K562 (cell line): ENCODE data around the gene USP50. TPM values are rescaled to one million over a fixed set of nuclear protein-coding genes. Genes with fewer than 3 reads are reported as not detected.

Experiments
- ATAC-seq: fragments of 200-7000 bp; cut with Tn5 transposase; 3 replicates; pipeline ENCODE4 v1.9.1; 2020; ENCODE audit warnings: moderate library complexity
- BruUV-seq: library from RNA; stranded (reverse); fragments of 400-500 nt; replicated peaks from 2 replicates; lab custom pipeline; 2021; lab: Mats Ljungman, UMichigan
- CTCF ChIA-PET: fragments of 300-600 bp; formaldehyde crosslinking; extraction: SDS; loops from one replicate; lab custom pipeline; 2021; ENCODE audit warnings: low intra/inter-chr PET ratio; lab: Yijun Ruan, JAX
- POLR2A ChIA-PET: fragments of 300-600, 350-650 bp; sonication (Branson Sonifier 250); formaldehyde crosslinking; extraction: SDS; loops from one replicate; lab custom pipeline; 2021; ENCODE audit warnings: antibody characterized with exemption, inconsistent platforms; lab: Yijun Ruan, JAX
- DNase-seq, 4 experiments: peaks; one replicate each; pipeline versions ENCODE4 v3.0.0 to v3.0.0-alpha.2; 2011 to 2018; ENCODE audit warnings: low spot score in 3 of 4, mixed read lengths in 3 of 4; ENCODE audit errors: extremely low read depth in 1 of 4
- FAIRE-seq: peaks from 2 replicates; lab custom pipeline; 2011; peaks lifted over from hg19 to GRCh38; lab: Jason Lieb, UNC
- H2AFZ ChIP-seq: 2 replicates; pipeline ENCODE4 v1.6.0; 2011; ENCODE audit warnings: low read depth, low read length, control low read depth, inconsistent platforms
- H3K27ac ChIP-seq: fragments of 200-600 bp; 3 replicates; pipeline ENCODE4 v1.8.0; 2011; ENCODE audit warnings: low read depth, mild to moderate bottlenecking, control low read depth, inconsistent platforms, low read length, moderate library complexity, mixed read lengths; ENCODE audit errors: extremely low read depth
- H3K27me3 ChIP-seq, 2 experiments: fragments of 300-600 bp in 1 of 2; 2 replicates in 1 of 2; 3 replicates in 1 of 2; pipeline versions ENCODE4 v1.6.0 to v1.8.0; 2011; ENCODE audit warnings: inconsistent platforms in 2 of 2, low read length in 2 of 2, mild to moderate bottlenecking in 1 of 2, mixed read lengths in 1 of 2, moderate library complexity in 1 of 2; ENCODE audit not compliant: control insufficient read depth in 2 of 2, insufficient read depth in 2 of 2
- H3K36me3 ChIP-seq: fragments of 300-600 bp; 3 replicates; pipeline ENCODE4 v1.8.0; 2011; ENCODE audit warnings: mild to moderate bottlenecking, low read length, inconsistent platforms; ENCODE audit not compliant: control insufficient read depth, insufficient read depth
- H3K4me1 ChIP-seq, 2 experiments: fragments of 200-600 bp in 1 of 2; replicated peaks in 1 of 2; 2 replicates in 1 of 2; 3 replicates in 1 of 2; pipeline versions ENCODE4 v1.5.1 to v1.8.0; 2011; ENCODE audit warnings: inconsistent platforms in 2 of 2, low read length in 2 of 2, mild to moderate bottlenecking in 1 of 2, mixed read lengths in 1 of 2, moderate library complexity in 1 of 2; ENCODE audit not compliant: control insufficient read depth in 2 of 2, insufficient read depth in 2 of 2
- H3K4me2 ChIP-seq: 2 replicates; pipeline ENCODE4 v1.6.1; 2011; ENCODE audit warnings: low read length, control low read depth, inconsistent platforms, mixed read lengths; ENCODE audit not compliant: insufficient read depth
- H3K4me3 ChIP-seq: fragments of 200-600 bp; sonication (generic), shearing (Covaris generic); 2 replicates; pipeline ENCODE4 v1.5.1; 2016; ENCODE audit warnings: control low read depth, inconsistent platforms
- H3K79me2 ChIP-seq: fragments of 200-600 bp; 3 replicates; pipeline ENCODE4 v1.8.0; 2011; ENCODE audit warnings: low read length, inconsistent platforms; ENCODE audit not compliant: control insufficient read depth, insufficient read depth
- H3K9ac ChIP-seq, 2 experiments: 2 replicates each; pipeline versions ENCODE4 v1.6.0 to v1.6.1; 2011; ENCODE audit warnings: low read depth in 2 of 2, low read length in 2 of 2, control low read depth in 1 of 2, inconsistent platforms in 1 of 2, mild to moderate bottlenecking in 1 of 2, mixed read lengths in 1 of 2; ENCODE audit not compliant: insufficient read depth in 1 of 2
- H3K9me1 ChIP-seq: one replicate; pipeline ENCODE4 v1.6.0; 2011; ENCODE audit warnings: inconsistent platforms, mild to moderate bottlenecking, low read length, moderate library complexity; ENCODE audit not compliant: control insufficient read depth, insufficient read depth
- H3K9me3 ChIP-seq: replicated peaks from 2 replicates; pipeline ENCODE4 v1.5.1; 2011; ENCODE audit warnings: low read depth, low read length, inconsistent platforms; ENCODE audit not compliant: control insufficient read depth, insufficient read depth
- H4K20me1 ChIP-seq: replicated peaks from 2 replicates; pipeline ENCODE4 v1.6.1; 2011; ENCODE audit warnings: low read length, inconsistent platforms, mixed read lengths; ENCODE audit not compliant: control insufficient read depth, insufficient read depth
- CGGBP1 ChIP-seq: fragments of 250-450 bp; sonication (Bioruptor Pico); IDR thresholded peaks from 2 replicates; pipeline ENCODE4 v1.9.0; 2021; ENCODE audit warnings: mild to moderate bottlenecking
- CREB1 ChIP-seq, 2 experiments: sonication (generic) in 1 of 2; formaldehyde crosslinking in 1 of 2; IDR thresholded peaks; 2 replicates each; pipeline versions ENCODE4 v1.6.1 to v1.8.0; 2012 to 2022; ENCODE audit warnings: inconsistent platforms in 1 of 2, mild to moderate bottlenecking in 1 of 2, missing genetic modification reagents in 1 of 2, moderate library complexity in 1 of 2
- FOXP4 ChIP-seq: sonication (generic); formaldehyde crosslinking; IDR thresholded peaks from 2 replicates; pipeline ENCODE4 v1.8.0; 2022; ENCODE audit warnings: mild to moderate bottlenecking, missing genetic modification reagents, borderline replicate concordance
- LARP7 ChIP-seq: fragments of 450-650 bp; IDR thresholded peaks from 2 replicates; pipeline ENCODE4 v1.6.1; 2016
- LEF1 ChIP-seq: fragments of 450-650 bp; IDR thresholded peaks from 2 replicates; pipeline ENCODE4 v1.6.1; 2016; ENCODE audit warnings: mild to moderate bottlenecking
- NFRKB ChIP-seq: fragments of 450-650 bp; IDR thresholded peaks from 2 replicates; pipeline ENCODE4 v1.6.1; 2016; ENCODE audit warnings: low read depth
- NKRF ChIP-seq: fragments of 450-650 bp; IDR thresholded peaks from 2 replicates; pipeline ENCODE4 v1.6.1; 2016; ENCODE audit warnings: borderline replicate concordance
- RBM34 ChIP-seq: fragments of 200-400 bp; formaldehyde crosslinking; IDR thresholded peaks from 2 replicates; pipeline ENCODE4 v1.6.1; 2018; ENCODE audit warnings: low read length, borderline replicate concordance; ENCODE audit not compliant: insufficient read depth
- SMARCA4 ChIP-seq: fragments of 450-650 bp; IDR thresholded peaks from 2 replicates; pipeline ENCODE4 v1.6.1; 2016
- SRSF9 ChIP-seq: fragments of 200-400 bp; formaldehyde crosslinking; IDR thresholded peaks from 2 replicates; pipeline ENCODE4 v1.6.1; 2017; ENCODE audit warnings: low read depth, low read length, borderline replicate concordance
- ZNF592 ChIP-seq: fragments of 450-650 bp; IDR thresholded peaks from 2 replicates; pipeline ENCODE4 v1.6.1; 2017; ENCODE audit warnings: antibody characterized with exemption, mild to moderate bottlenecking
- WGBS: fragments of 100-300 bp; shearing (Covaris generic); methylation state at CpG from one replicate; pipeline ENCODE4 v1.1.6; 2016; ENCODE audit warnings: low coverage, mixed read lengths; ENCODE audit not compliant: insufficient coverage; ENCODE audit errors: missing lambda C conversion rate; 5-methylcytosine and 5-hydroxymethylcytosine counted together
- in situ Hi-C: fragments of 300-500 bp; cut with MboI; formaldehyde crosslinking; loops from 4 replicates; pipeline ENCODE4 v1.15.0; 2018; ENCODE audit warnings: inconsistent platforms, mixed read lengths
- intact Hi-C: fragments of 100-400 bp; cut with micrococcal nuclease; formaldehyde crosslinking; loops from 2 replicates; pipeline ENCODE4 v1.14.2; 2022
- polyA plus RNA-seq, 8 experiments: library from polyadenylated mRNA; depleted of rRNA in 4 of 8; stranded (reverse) in 5 of 8; unstranded in 3 of 8; fragments of >200 nt; fragmentation: Nextera tagmentation in 2 of 8; fragmentation: Illumina TruSeq in 1 of 8; extraction: Ambion mirVana in 2 of 8; extraction: Trizol in 1 of 8; gene quantifications; 2 replicates each; pipeline versions ENCODE4 v1.2.1 to v1.2.3, GENCODE V29; 2011 to 2014; ENCODE audit warnings: inconsistent platforms in 1 of 8, missing spikeins in 1 of 8
- total RNA-seq, 7 experiments: library from RNA; depleted of rRNA in 6 of 7; stranded (reverse); fragments of >200 nt in 6 of 7; fragmentation: Illumina TruSeq in 2 of 7; extraction: Trizol in 2 of 7; gene quantifications; 2 replicates each; pipeline versions ENCODE4 v1.2.1 to v1.2.3, GENCODE V29; 2011 to 2021; ENCODE audit warnings: low replicate concordance in 1 of 7

Gene USP50
- total and polyA plus RNA-seq, 9 of the 15 experiments (the other 6 are each of a cell fraction or from before 2014, with no cell fraction given): not detected

- TF ChIP-seq LARP7 (no peak), CGGBP1 (CRISPR knock-in tag) (no peak), SMARCA4 (no peak), NKRF (no peak)
- TF ChIP-seq, all 486 proteins: peak for 0
These were observed 61.1 kb downstream of the USP50 start (continued) for GRCh38 chr15:50485389-50485788.

- in situ Hi-C loops (no loop called here), intact Hi-C loops (no loop called here)
- Histone ChIP-seq H3K4me2 (no peak overlapping the region), H3K27ac (no peak overlapping the region), H4K20me1 (no peaks in the 10 kb centered on the region), H3K9me1 (no peaks in the 10 kb centered on the region), H3K36me3 (peaks cover 71% of the 10 kb centered on the region), H3K4me1 (no peaks in the 10 kb centered on the region), H2AFZ (no peak overlapping the region), H3K4me3 (no peak overlapping the region), H3K9ac (no peak overlapping the region), H3K27me3 (no peaks in the 10 kb centered on the region), H3K79me2 (no peaks in the 10 kb centered on the region), H3K9me3 (no peaks in the 10 kb centered on the region)
- WGBS: 100% methylated on average over 1 of the region's 1 CpG
- ATAC-seq: no peak
- no peak for FAIRE-seq
- DNase-seq: no peak
- CTCF ChIA-PET: no interaction called here
- POLR2A ChIA-PET: no interaction called here
- BruUV-seq: no TSS peak
- no peak for TF ChIP-seq SRSF9
- TF ChIP-seq CREB1 (IDR thresholded peaks at IDR 0.05): no peak
- TF ChIP-seq CREB1 (CRISPR knock-in tag; IDR thresholded peaks at IDR 0.05): no peak
- no peak for TF ChIP-seq FOXP4 (CRISPR knock-in tag)
- no peak for TF ChIP-seq LEF1
- no peak for TF ChIP-seq ZNF592
- no peak for TF ChIP-seq NFRKB
- TF ChIP-seq RBM34: no peak
These were observed 61.7 kb downstream of the USP50 start for GRCh38 chr15:50484781-50485180.
